AG10803 (cell line): Measurements from ENCODE around the gene FRAT1.

ENCODE experiments used
- DNase-seq: peaks from one replicate; pipeline ENCODE4 v3.0.0; 2010; ENCODE audit warnings: low read depth
- H3K4me3 ChIP-seq: 2 replicates; pipeline ENCODE4 v1.5.1; 2011; ENCODE audit warnings: mild to moderate bottlenecking, low read length, control low read depth
- TF ChIP-seq, protein P1 (sequence below): conservative IDR thresholded peaks from 2 replicates; pipeline ENCODE4 v1.5.1; 2011; ENCODE audit warnings: mild to moderate bottlenecking, low read length, control low read depth, inconsistent platforms

FRAT1 gene

DNA sequence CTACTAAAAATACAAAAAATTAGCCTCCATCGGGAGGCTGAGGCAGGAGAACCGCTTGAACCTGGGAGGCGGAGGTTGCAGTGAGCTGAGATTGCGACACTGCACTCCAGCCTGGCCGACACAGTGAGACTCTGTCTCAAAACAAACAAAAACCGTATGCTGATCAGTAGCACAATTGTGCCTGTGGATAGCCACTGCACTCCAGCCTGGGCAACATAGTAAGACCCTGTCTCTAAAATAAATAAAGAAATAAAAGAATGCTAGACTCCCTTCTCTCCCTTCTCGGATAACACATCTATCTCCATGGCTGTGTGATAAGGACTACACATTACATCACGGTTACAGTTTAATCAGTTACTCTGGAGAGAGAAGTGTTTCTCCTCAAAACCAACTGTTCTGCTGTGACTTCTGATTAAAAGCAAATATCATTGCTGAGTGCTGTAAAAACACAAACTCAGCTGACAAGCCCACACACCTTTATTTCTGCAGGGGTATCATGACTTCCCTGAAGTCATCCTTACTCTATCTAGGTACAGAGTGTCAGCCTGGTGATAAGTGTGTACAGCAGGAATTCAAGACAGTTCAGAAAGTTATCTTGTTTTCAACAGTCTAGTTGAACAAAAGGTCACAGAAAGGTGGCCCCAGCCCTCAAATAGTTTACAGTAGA is 21.4 kb upstream of the FRAT1 start:
- DNase-seq: no peak
- TF ChIP-seq, protein P1, sequence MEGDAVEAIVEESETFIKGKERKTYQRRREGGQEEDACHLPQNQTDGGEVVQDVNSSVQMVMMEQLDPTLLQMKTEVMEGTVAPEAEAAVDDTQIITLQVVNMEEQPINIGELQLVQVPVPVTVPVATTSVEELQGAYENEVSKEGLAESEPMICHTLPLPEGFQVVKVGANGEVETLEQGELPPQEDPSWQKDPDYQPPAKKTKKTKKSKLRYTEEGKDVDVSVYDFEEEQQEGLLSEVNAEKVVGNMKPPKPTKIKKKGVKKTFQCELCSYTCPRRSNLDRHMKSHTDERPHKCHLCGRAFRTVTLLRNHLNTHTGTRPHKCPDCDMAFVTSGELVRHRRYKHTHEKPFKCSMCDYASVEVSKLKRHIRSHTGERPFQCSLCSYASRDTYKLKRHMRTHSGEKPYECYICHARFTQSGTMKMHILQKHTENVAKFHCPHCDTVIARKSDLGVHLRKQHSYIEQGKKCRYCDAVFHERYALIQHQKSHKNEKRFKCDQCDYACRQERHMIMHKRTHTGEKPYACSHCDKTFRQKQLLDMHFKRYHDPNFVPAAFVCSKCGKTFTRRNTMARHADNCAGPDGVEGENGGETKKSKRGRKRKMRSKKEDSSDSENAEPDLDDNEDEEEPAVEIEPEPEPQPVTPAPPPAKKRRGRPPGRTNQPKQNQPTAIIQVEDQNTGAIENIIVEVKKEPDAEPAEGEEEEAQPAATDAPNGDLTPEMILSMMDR: no peak

GRCh38 chr10:97298223-97298571 is 20.9 kb upstream of the FRAT1 start:
- H3K4me3 ChIP-seq: no peak overlapping the region
- TF ChIP-seq, protein P1: no peak
- DNase-seq: no peak

More for the DNA sequence above, 21.4 kb upstream of the FRAT1 start:
- no peak overlapping the region for H3K4me3 ChIP-seq

- TF ChIP-seq, protein P1: no peak
Observed at GRCh38 chr10:97300980-97301379, 18.1 kb upstream of the FRAT1 start.

DNA sequence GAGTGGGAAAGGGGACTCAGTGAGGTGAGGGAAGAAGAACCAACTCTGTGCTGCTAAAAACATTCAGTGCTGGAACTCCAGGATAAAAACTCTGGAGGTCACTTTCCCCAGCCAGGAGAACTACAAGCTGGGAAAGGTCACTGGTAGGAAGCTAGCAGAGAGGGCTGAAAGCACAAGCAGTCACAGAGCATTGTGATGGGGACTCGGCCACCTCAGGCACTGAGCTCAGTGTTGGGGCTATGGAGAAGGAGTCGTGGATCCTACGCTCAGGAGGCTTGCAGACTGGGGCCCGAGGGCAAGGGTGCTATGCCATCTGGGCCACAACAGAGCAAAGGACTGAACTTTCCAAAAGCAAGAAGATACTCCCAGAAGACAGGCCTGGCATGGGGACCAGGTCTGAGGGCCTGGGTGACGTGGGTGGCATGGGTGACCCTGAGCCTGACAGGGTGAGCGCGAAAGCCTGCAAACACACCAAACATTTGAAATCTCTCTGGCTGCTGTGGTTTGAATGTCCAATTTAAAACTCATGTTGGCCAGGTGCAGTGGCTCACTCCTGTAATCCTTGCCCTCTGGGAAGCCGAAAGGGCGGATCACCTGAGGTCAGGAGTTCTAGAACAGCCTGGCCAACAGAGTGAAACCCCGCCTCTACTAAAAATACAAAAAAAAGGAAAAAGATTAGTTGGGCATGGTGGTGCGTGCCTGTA is 16.8 kb upstream of the FRAT1 start:
- no peak overlapping the region for H3K4me3 ChIP-seq
- DNase-seq: no peak
- TF ChIP-seq, protein P1: no peak

More at GRCh38 chr10:97300980-97301379, 18.1 kb upstream of the FRAT1 start:
- no peak overlapping the region for H3K4me3 ChIP-seq
- DNase-seq: no peak

DNA sequence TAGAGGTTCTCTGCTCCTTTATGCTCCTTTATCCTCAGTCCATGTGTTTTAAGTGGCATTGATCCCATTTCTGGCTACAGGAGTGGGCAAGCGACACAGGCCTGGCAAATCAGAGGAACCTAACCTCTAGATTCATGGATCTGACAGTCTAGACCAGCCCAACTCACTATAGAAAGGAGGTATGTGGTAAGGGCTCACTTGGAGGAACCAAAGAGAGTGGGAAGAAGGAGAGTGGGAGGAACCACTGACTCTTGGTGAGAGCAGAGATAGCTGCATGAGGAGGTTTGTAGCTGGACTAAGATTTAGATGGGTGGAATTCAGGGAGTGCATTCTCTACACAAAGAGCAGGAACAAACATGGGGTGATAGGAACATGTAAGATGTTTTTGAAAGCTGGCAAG is 11.6 kb upstream of the FRAT1 start:
- TF ChIP-seq, protein P1: no peak
- DNase-seq: no peak
- H3K4me3 ChIP-seq: no peak overlapping the region

- DNase-seq: no peak
- TF ChIP-seq, protein P1: no peak
- H3K4me3 ChIP-seq: no peak overlapping the region
Observed at GRCh38 chr10:97307866-97308780, 10.9 kb upstream of the FRAT1 start.
